Measurements from ENCODE around the gene PLA2G4B. TPM values are rescaled to one million over a fixed set of nuclear protein-coding genes. Genes with fewer than 3 reads are reported as not detected.

The PLA2G4B gene
- total and polyA plus RNA-seq, 7 experiments from 2014 or later, result 0.98 to 69.9 (median 33.7) TPM

DNA sequence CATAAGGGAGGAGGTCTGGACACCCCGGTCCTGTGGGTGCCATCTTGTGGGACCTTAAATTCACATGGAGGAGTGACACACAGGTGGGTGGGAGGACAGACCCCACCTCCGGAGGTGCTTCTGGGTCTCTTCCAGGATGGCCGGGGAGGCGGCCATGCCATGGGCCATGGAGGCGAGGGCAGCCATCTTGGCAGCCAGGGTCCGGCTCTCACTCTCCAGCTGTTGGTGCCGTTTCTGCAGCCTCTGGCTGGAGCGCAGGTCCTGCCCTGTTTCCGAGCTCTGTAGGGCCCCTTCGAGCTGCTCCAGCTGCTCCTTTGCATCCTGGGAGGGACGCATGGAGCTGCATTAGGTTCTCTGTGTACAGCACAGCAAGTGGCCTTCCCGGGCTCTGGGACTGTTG lies 36.1 kb downstream of the PLA2G4B start:
- Histone ChIP-seq H3K27ac (ENCODE audit: low read depth, low read length) (no peak overlapping the region), H3K27me3 (ENCODE audit: control insufficient read depth in 2 of 2, insufficient read depth in 2 of 2, low read length in 2 of 2) (no peaks in the 10 kb centered on the region), H3K9me3 (ENCODE audit: control insufficient read depth in 2 of 3, low read length in 3 of 3) (no peaks in the 10 kb centered on the region), H3K4me3 (ENCODE audit: low read length) (no peak overlapping the region), H3K4me1 (ENCODE audit: control insufficient read depth in 2 of 2, insufficient read depth in 2 of 2, low read length in 2 of 2) (no peaks in the 10 kb centered on the region), H3K36me3 (ENCODE audit: control insufficient read depth in 2 of 3, insufficient read depth in 3 of 3, low read length in 3 of 3) (no peaks in the 10 kb centered on the region)
- ChIA-PET CTCF (interaction anchor here (1.0 to 1.6 kb wide), 3 partner anchors 30 to 94 kb away, joined by 3 to 5 read pairs (median 3); no protein-coding TSS in a partner anchor), POLR2A (interaction anchor here (0.6 kb wide), 1 partner anchor 9 kb away, joined by 3 read pairs; no protein-coding TSS in a partner anchor)
- ATAC-seq, result no peak
- Mint-ChIP-seq H3K4me3 (no peak overlapping the region), H3K27ac (no peak overlapping the region), H3K9me3 (no peaks in the 10 kb centered on the region), H3K36me3 (no peaks in the 10 kb centered on the region), H3K4me1 (peaks cover 7 to 9% (median 8%) of the 10 kb centered on the region in 7 donors), H3K27me3 (peaks cover 0 to 3% (median 0%) of the 10 kb centered on the region in 5 donors)
- DNase-seq, result no peak
- intact Hi-C loops (cut with micrococcal nuclease), result no loop called here

DNA sequence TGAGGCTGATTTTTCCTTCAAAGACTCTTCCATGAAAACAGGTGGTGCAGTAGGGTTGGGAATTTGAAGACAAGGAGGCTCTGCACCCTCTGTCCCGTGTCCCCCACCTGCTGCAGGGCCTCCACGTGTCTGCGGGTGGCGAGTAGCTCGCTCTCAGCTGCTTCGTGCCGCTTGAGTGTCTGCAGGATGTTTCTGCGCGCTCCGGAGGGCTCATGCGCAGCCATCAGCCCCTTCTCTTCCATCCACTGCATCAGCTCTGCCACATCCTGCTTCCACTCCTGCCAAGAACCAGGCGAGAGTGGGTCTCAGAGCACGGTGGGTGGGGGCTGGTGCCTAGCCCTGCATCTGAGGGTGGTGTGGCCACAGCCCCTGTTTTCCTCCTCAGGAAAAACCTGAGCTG lies 37.4 kb downstream of the PLA2G4B start:
- no peak overlapping the region for H3K4me3 ChIP-seq (ENCODE audit: low read length)
- no peaks in the 10 kb centered on the region for H3K27me3 ChIP-seq (ENCODE audit: control insufficient read depth in 2 of 2, insufficient read depth in 2 of 2, low read length in 2 of 2)
- ATAC-seq, result no peak
- no peaks in the 10 kb centered on the region for H3K9me3 ChIP-seq (ENCODE audit: control insufficient read depth in 2 of 3, low read length in 3 of 3)
- peaks cover 0 to 3% (median under 1%) of the 10 kb centered on the region in 7 donors for H3K4me1 Mint-ChIP-seq
- intact Hi-C loops (cut with micrococcal nuclease), result no loop called here
- no peaks in the 10 kb centered on the region for H3K9me3 Mint-ChIP-seq
- no peak overlapping the region for H3K27ac ChIP-seq (ENCODE audit: low read depth, low read length)
- H3K27ac Mint-ChIP-seq, result no peak overlapping the region
- no peaks in the 10 kb centered on the region for H3K4me1 ChIP-seq (ENCODE audit: control insufficient read depth in 2 of 2, insufficient read depth in 2 of 2, low read length in 2 of 2)
- no peak for DNase-seq
- ChIA-PET CTCF (interaction anchor here (0.8 kb wide), 1 partner anchor 61 kb away, joined by 3 read pairs; no protein-coding TSS in a partner anchor), POLR2A (no interaction called here)
- no peaks in the 10 kb centered on the region for H3K36me3 ChIP-seq (ENCODE audit: control insufficient read depth in 2 of 3, insufficient read depth in 3 of 3, low read length in 3 of 3)
- no peaks in the 10 kb centered on the region for H3K36me3 Mint-ChIP-seq
- H3K27me3 Mint-ChIP-seq, result peaks cover 0 to 9% (median 4%) of the 10 kb centered on the region in 5 donors
- no peak overlapping the region for H3K4me3 Mint-ChIP-seq

DNA sequence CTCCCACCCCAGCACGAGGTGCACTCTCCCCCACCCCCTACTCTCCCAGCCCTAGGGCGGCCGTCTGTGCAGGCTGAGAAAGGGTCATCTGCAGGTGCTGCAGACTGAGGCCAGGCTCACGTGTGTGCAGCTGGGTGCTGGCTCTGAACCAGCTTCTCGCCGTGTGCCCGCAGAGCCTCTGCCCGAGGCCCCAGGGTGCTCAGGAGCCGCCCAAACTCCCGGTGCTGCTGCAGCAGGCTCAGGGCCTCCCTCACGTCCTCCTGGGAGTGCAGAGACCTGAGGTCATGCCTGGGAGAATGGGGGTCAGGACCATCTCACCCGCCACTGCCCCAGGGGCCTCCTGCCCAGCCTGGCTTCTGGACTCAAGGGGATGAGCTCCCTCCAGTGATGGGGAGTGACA lies 38.0 kb downstream of the PLA2G4B start:
- Histone ChIP-seq H3K27ac (ENCODE audit: low read depth, low read length) (no peak overlapping the region), H3K27me3 (ENCODE audit: control insufficient read depth in 2 of 2, insufficient read depth in 2 of 2, low read length in 2 of 2) (no peaks in the 10 kb centered on the region), H3K36me3 (ENCODE audit: control insufficient read depth in 2 of 3, insufficient read depth in 3 of 3, low read length in 3 of 3) (no peaks in the 10 kb centered on the region), H3K4me1 (ENCODE audit: control insufficient read depth in 2 of 2, insufficient read depth in 2 of 2, low read length in 2 of 2) (no peaks in the 10 kb centered on the region), H3K9me3 (ENCODE audit: control insufficient read depth in 2 of 3, low read length in 3 of 3) (no peaks in the 10 kb centered on the region), H3K4me3 (ENCODE audit: low read length) (no peak overlapping the region)
- peak overlapping the region in 1 of 9 donors; percentile 4 for H3K27ac Mint-ChIP-seq
- ATAC-seq (no peak), DNase-seq (no peak)
- ChIA-PET CTCF (no interaction called here), POLR2A (no interaction called here)
- H3K36me3 Mint-ChIP-seq, result no peaks in the 10 kb centered on the region
- H3K27me3 Mint-ChIP-seq, result peaks cover 6 to 14% (median 10%) of the 10 kb centered on the region in 5 donors
- intact Hi-C loops (cut with micrococcal nuclease), result no loop called here
- no peaks in the 10 kb centered on the region for H3K9me3 Mint-ChIP-seq
- no peak overlapping the region for H3K4me3 Mint-ChIP-seq
- peaks cover 0 to 6% (median 5%) of the 10 kb centered on the region in 7 donors for H3K4me1 Mint-ChIP-seq

DNA sequence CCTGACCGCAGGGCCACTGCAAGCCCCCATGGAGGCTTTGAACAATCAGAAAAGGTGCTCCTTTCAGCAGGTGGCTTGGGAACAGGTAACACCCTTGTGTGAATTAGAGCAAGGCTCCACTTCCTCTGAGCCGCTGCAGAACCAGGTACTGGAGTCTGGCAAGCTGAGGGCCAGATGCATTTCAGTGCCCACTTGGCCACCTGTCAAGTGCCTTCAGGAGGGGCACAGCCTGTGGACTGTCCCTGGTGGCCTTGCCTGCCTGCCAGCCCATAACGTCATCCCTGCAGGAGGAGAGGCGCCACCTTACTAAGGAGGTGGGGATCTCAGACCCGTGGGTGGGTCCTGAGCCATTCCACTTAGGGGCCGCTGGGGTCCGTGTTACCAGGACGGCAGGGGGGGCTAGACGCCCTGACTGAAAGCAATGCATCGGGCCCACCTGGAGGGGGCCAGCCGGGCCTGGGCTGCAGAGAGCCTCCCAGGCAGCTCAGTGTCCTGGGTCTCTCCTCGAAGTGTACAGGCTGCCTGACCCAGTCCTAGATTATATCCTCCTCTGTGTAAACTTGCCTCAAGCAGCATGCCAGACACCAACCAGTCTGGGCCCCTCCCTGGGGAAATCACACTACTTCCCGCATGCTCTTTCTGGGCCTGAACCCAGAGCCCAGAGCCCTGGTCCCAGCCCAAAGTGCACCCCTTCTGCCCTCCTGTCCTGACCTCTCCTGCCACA lies 39.1 kb downstream of the PLA2G4B start:
- no peaks in the 10 kb centered on the region for H3K36me3 Mint-ChIP-seq
- peaks cover 6 to 15% (median 10%) of the 10 kb centered on the region in 5 donors for H3K27me3 Mint-ChIP-seq
- Histone ChIP-seq H3K9me3 (ENCODE audit: control insufficient read depth in 2 of 3, low read length in 3 of 3) (no peaks in the 10 kb centered on the region), H3K27ac (ENCODE audit: low read depth, low read length) (no peak overlapping the region), H3K4me1 (ENCODE audit: control insufficient read depth in 2 of 2, insufficient read depth in 2 of 2, low read length in 2 of 2) (no peaks in the 10 kb centered on the region), H3K27me3 (ENCODE audit: control insufficient read depth in 2 of 2, insufficient read depth in 2 of 2, low read length in 2 of 2) (no peaks in the 10 kb centered on the region), H3K36me3 (ENCODE audit: control insufficient read depth in 2 of 3, insufficient read depth in 3 of 3, low read length in 3 of 3) (no peaks in the 10 kb centered on the region), H3K4me3 (ENCODE audit: low read length) (no peak overlapping the region)
- H3K27ac Mint-ChIP-seq, result no peak overlapping the region
- ChIA-PET CTCF (no interaction called here), POLR2A (no interaction called here)
- H3K9me3 Mint-ChIP-seq, result no peaks in the 10 kb centered on the region
- intact Hi-C loops (cut with micrococcal nuclease), result no loop called here
- DNase-seq (no peak), ATAC-seq (no peak)
- H3K4me3 Mint-ChIP-seq, result no peak overlapping the region
- peaks cover 0 to 10% (median 5%) of the 10 kb centered on the region in 7 donors for H3K4me1 Mint-ChIP-seq

DNA sequence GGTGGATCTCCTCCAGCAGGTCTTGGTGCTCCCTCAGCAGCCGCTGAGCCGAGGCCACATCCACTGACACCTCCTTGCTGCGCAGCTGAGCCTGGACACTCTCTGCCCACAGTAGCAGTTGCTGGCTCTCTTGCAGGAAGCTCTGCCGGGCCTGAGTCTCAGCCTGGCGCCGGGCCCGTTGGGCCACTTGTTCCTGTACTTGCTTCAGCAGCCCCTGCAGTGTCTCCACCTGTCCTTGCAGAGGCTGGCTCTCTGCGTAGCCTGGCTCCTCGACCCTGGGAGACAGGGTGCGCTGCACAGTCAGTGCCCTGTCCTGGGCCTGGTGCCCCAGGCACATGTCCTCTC lies 39.7 kb downstream of the PLA2G4B start:
- no peak overlapping the region for H3K27ac Mint-ChIP-seq

DNA sequence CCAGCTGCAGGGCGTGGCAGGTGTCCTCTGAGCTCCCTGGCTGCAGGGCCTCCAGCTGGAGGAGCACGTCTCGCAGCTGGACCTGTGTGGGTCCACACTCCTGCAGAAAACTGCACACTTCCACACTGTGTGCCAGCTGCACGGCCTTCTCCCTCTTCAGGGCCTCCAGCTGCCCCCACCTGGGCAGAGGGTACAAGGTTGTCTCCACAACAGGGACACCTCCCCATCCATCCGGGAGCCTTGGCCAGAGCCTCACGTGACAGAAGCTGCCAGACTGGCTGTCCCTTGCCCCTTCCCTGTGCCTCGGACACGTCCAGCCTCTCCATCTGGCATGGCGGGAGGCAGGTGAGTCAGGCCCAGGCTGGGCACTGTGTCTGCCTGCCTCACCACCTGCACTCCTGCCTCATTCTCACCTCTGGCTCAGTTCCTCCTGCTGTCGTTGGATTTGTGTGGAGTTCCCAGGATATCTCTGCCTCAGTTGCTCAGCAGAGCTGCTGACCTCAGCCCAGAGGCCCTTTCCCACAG lies 40.7 kb downstream of the PLA2G4B start:
- no peak for ATAC-seq
- no peak overlapping the region for H3K4me3 ChIP-seq (ENCODE audit: low read length)
- H3K4me1 Mint-ChIP-seq, result peaks cover 0 to 14% (median 6%) of the 10 kb centered on the region in 7 donors
- no peaks in the 10 kb centered on the region for H3K4me1 ChIP-seq (ENCODE audit: control insufficient read depth in 2 of 2, insufficient read depth in 2 of 2, low read length in 2 of 2)
- no peaks in the 10 kb centered on the region for H3K9me3 ChIP-seq (ENCODE audit: control insufficient read depth in 2 of 3, low read length in 3 of 3)
- intact Hi-C loops (cut with micrococcal nuclease), result no loop called here
- no peak for DNase-seq
- CTCF ChIA-PET, result no interaction called here
- H3K27me3 Mint-ChIP-seq, result peaks cover 6 to 20% (median 10%) of the 10 kb centered on the region in 5 donors
- no peak overlapping the region for H3K27ac ChIP-seq (ENCODE audit: low read depth, low read length)
- no peaks in the 10 kb centered on the region for H3K9me3 Mint-ChIP-seq
- no peaks in the 10 kb centered on the region for H3K36me3 ChIP-seq (ENCODE audit: control insufficient read depth in 2 of 3, insufficient read depth in 3 of 3, low read length in 3 of 3)
- H3K4me3 Mint-ChIP-seq, result no peak overlapping the region
- POLR2A ChIA-PET, result no interaction called here
- no peaks in the 10 kb centered on the region for H3K27me3 ChIP-seq (ENCODE audit: control insufficient read depth in 2 of 2, insufficient read depth in 2 of 2, low read length in 2 of 2)
- H3K27ac Mint-ChIP-seq, result no peak overlapping the region
- no peaks in the 10 kb centered on the region for H3K36me3 Mint-ChIP-seq

More for the DNA sequence above, 39.7 kb downstream of the PLA2G4B start:
- Mint-ChIP-seq H3K36me3 (no peaks in the 10 kb centered on the region), H3K9me3 (no peaks in the 10 kb centered on the region), H3K4me1 (peaks cover 0 to 12% (median 5%) of the 10 kb centered on the region in 7 donors), H3K27me3 (peaks cover 6 to 19% (median 10%) of the 10 kb centered on the region in 5 donors), H3K4me3 (no peak overlapping the region)
- H3K4me1 ChIP-seq (ENCODE audit: control insufficient read depth in 2 of 2, insufficient read depth in 2 of 2, low read length in 2 of 2), result no peaks in the 10 kb centered on the region
- intact Hi-C loops (cut with micrococcal nuclease), result no loop called here
- no peaks in the 10 kb centered on the region for H3K9me3 ChIP-seq (ENCODE audit: control insufficient read depth in 2 of 3, low read length in 3 of 3)
- no peak overlapping the region for H3K4me3 ChIP-seq (ENCODE audit: low read length)
- POLR2A ChIA-PET, result no interaction called here
- no peak for DNase-seq
- CTCF ChIA-PET, result no interaction called here
- H3K27ac ChIP-seq (ENCODE audit: low read depth, low read length), result no peak overlapping the region
- no peaks in the 10 kb centered on the region for H3K36me3 ChIP-seq (ENCODE audit: control insufficient read depth in 2 of 3, insufficient read depth in 3 of 3, low read length in 3 of 3)
- H3K27me3 ChIP-seq (ENCODE audit: control insufficient read depth in 2 of 2, insufficient read depth in 2 of 2, low read length in 2 of 2), result no peaks in the 10 kb centered on the region
- no peak for ATAC-seq
